A549 (cell line): Measurements from ENCODE around the gene B3GNT3. TPM values are rescaled to one million over a fixed set of nuclear protein-coding genes. Genes with fewer than 3 reads are reported as not detected.

Experiments used
- ATAC-seq, 2 experiments: fragments of 200-7000 bp in 1 of 2; fragments of >200 bp in 1 of 2; cut with Nextera tagmentation in 1 of 2; cut with Tn5 transposase in 1 of 2; 3 replicates each; pipeline versions ENCODE4 v1.8.0 to v1.9.1; 2018 to 2020; ENCODE audit warnings: mild to moderate bottlenecking in 1 of 2, moderate library complexity in 1 of 2
- CTCF ChIA-PET: fragments of 300-600 bp; sonication (Branson Sonifier 250); formaldehyde crosslinking; extraction: SDS; loops from one replicate; lab custom pipeline; 2021; ENCODE audit warnings: antibody characterized with exemption, inconsistent platforms; lab: Yijun Ruan, JAX
- POLR2A ChIA-PET: fragments of 350-600 bp; formaldehyde crosslinking; extraction: SDS; loops from one replicate; lab custom pipeline; 2021; ENCODE audit warnings: antibody characterized with exemption, inconsistent platforms; lab: Yijun Ruan, JAX
- DNase-seq, 2 experiments: peaks; one replicate each; pipeline versions ENCODE4 v3.0.0 to v3.0.0-alpha.2; 2011 to 2016; ENCODE audit warnings: low read depth in 1 of 2, low spot score in 1 of 2
- FAIRE-seq: peaks from 2 replicates; lab custom pipeline; 2011; peaks lifted over from hg19 to GRCh38; lab: Jason Lieb, UNC
- H3K27ac ChIP-seq, 2 experiments: fragments of >200 bp; sonication (Bioruptor Twin); formaldehyde crosslinking; 3 replicates each; pipeline ENCODE4 v1.5.1; 2016 to 2017
- H3K4me1 ChIP-seq: fragments of >200 bp; sonication (Bioruptor Twin); formaldehyde crosslinking; 3 replicates; pipeline ENCODE4 v1.6.1; 2016
- H3K4me2 ChIP-seq: fragments of >200 bp; sonication (Bioruptor Twin); formaldehyde crosslinking; 3 replicates; pipeline ENCODE4 v1.6.1; 2016
- H3K4me3 ChIP-seq: fragments of >200 bp; sonication (Bioruptor Twin); formaldehyde crosslinking; 3 replicates; pipeline ENCODE4 v1.5.1; 2016
- H3K9me3 ChIP-seq: fragments of >200 bp; sonication (Bioruptor Twin); formaldehyde crosslinking; 3 replicates; pipeline ENCODE4 v1.6.1; 2016
- CBX2 ChIP-seq: fragments of 200-600 bp; sonication (generic); IDR thresholded peaks from 2 replicates; pipeline ENCODE4 v1.6.1; 2016; ENCODE audit warnings: low read depth, mild to moderate bottlenecking, borderline replicate concordance
- CBX8 ChIP-seq: fragments of 200-600 bp; sonication (generic); IDR thresholded peaks from 2 replicates; pipeline ENCODE4 v1.6.1; 2016
- CEBPB ChIP-seq, 2 experiments: fragments of >200 bp in 1 of 2; sonication (Bioruptor Twin) in 1 of 2; formaldehyde crosslinking in 1 of 2; IDR thresholded peaks; 2 replicates each; pipeline ENCODE4 v1.6.1; 2012 to 2016
- CHD2 ChIP-seq: fragments of 150-350 bp; IDR thresholded peaks from 2 replicates; pipeline ENCODE4 v1.6.1; 2014; ENCODE audit warnings: low read length; ENCODE audit not compliant: partially characterized antibody
- CHD4 ChIP-seq: fragments of 200-600 bp; sonication (generic); IDR thresholded peaks from 2 replicates; pipeline ENCODE4 v1.6.1; 2016; ENCODE audit warnings: antibody characterized with exemption, mild to moderate bottlenecking, borderline replicate concordance
- EHMT2 ChIP-seq: fragments of 200-600 bp; sonication (generic); IDR thresholded peaks from 2 replicates; pipeline ENCODE4 v1.6.1; 2016; ENCODE audit warnings: antibody characterized with exemption, low read depth, mild to moderate bottlenecking, moderate library complexity
- FOSB ChIP-seq: fragments of 250-450 bp; sonication (Bioruptor Pico); IDR thresholded peaks from 2 replicates; pipeline ENCODE4 v1.5.0; 2020; ENCODE audit warnings: mild to moderate bottlenecking, moderate library complexity
- FOSL2 ChIP-seq, 2 experiments: fragments of 450-650 bp in 1 of 2; fragments of >200 bp in 1 of 2; sonication (Bioruptor Twin) in 1 of 2; formaldehyde crosslinking; IDR thresholded peaks; 2 replicates each; pipeline versions ENCODE4 v1.5.0 to v1.6.1; 2016 to 2020; ENCODE audit warnings: mild to moderate bottlenecking in 1 of 2, moderate library complexity in 1 of 2
- HOXB13 ChIP-seq: fragments of 250-450 bp; sonication (Bioruptor Pico); IDR thresholded peaks from 2 replicates; pipeline ENCODE4 v1.5.0; 2020; ENCODE audit warnings: low read depth, mild to moderate bottlenecking, moderate library complexity
- JUN ChIP-seq, 2 experiments: fragments of >200 bp; sonication (Bioruptor Twin); formaldehyde crosslinking; IDR thresholded peaks; 2 replicates in 1 of 2; 3 replicates in 1 of 2; pipeline ENCODE4 v1.6.1; 2016 to 2017
- KDM5A ChIP-seq: fragments of 200-600 bp; sonication (generic); IDR thresholded peaks from 2 replicates; pipeline ENCODE4 v1.6.1; 2016; ENCODE audit warnings: antibody characterized with exemption, mild to moderate bottlenecking
- MAZ ChIP-seq: fragments of 150-350 bp; IDR thresholded peaks from 2 replicates; pipeline ENCODE4 v1.6.1; 2014; ENCODE audit warnings: antibody characterized with exemption, low read depth, low read length, borderline replicate concordance
- NPAS2 ChIP-seq: fragments of 250-450 bp; sonication (Bioruptor Pico); IDR thresholded peaks from 2 replicates; pipeline ENCODE4 v1.8.0; 2022; ENCODE audit warnings: mild to moderate bottlenecking, moderate library complexity, borderline replicate concordance
- NR3C1 ChIP-seq: fragments of >200 bp; sonication (Bioruptor Twin); formaldehyde crosslinking; IDR thresholded peaks from 3 replicates; pipeline ENCODE4 v1.6.1; 2017
- PHF8 ChIP-seq: fragments of 200-600 bp; sonication (generic); IDR thresholded peaks from 2 replicates; pipeline ENCODE4 v1.6.1; 2016; ENCODE audit warnings: low read depth, mild to moderate bottlenecking, antibody characterized with exemption, moderate library complexity, borderline replicate concordance
- RCOR1 ChIP-seq: fragments of 150-350 bp; IDR thresholded peaks from 2 replicates; pipeline ENCODE4 v1.6.1; 2014; ENCODE audit warnings: antibody characterized with exemption, low read length, low read depth
- RFX5 ChIP-seq: fragments of 450-650 bp; IDR thresholded peaks from 2 replicates; pipeline ENCODE4 v1.7.1; 2014; ENCODE audit warnings: antibody characterized with exemption, mild to moderate bottlenecking, moderate library complexity
- TP53 ChIP-seq: fragments of 250-450 bp; sonication (Bioruptor Pico); IDR thresholded peaks from 2 replicates; pipeline ENCODE4 v1.5.0; 2021; ENCODE audit warnings: mild to moderate bottlenecking, moderate library complexity
- ZC3H11A ChIP-seq: fragments of 450-650 bp; IDR thresholded peaks from 2 replicates; pipeline ENCODE4 v1.6.1; 2014; ENCODE audit warnings: antibody characterized with exemption, mild to moderate bottlenecking
- ZFP36 ChIP-seq: fragments of 450-650 bp; IDR thresholded peaks from 2 replicates; pipeline ENCODE4 v1.6.1; 2014; ENCODE audit warnings: borderline replicate concordance; ENCODE audit not compliant: partially characterized antibody
- ZNF302 ChIP-seq: fragments of 250-450 bp; sonication (Bioruptor Pico); IDR thresholded peaks from 2 replicates; pipeline ENCODE4 v1.9.0; 2021; ENCODE audit warnings: inconsistent platforms, mild to moderate bottlenecking, moderate library complexity
- ZSCAN20 ChIP-seq: fragments of 250-450 bp; sonication (Bioruptor Pico); IDR thresholded peaks from 2 replicates; pipeline ENCODE4 v1.8.0; 2022; ENCODE audit warnings: mild to moderate bottlenecking, moderate library complexity
- WGBS: methylation state at CpG from one replicate; pipeline ENCODE4 v1.1.6; 2017; ENCODE audit errors: missing lambda C conversion rate; 5-methylcytosine and 5-hydroxymethylcytosine counted together
- polyA plus RNA-seq, 4 experiments: library from polyadenylated mRNA; depleted of rRNA in 3 of 4; stranded (reverse); fragments of >200 nt; fragmentation: RNase III in 1 of 4; extraction: RNeasy Plus Mini Kit Qiagen cat#74134 plus additional on column Dnase treatment in 1 of 4; gene quantifications; 2 replicates in 3 of 4; 3 replicates in 1 of 4; pipeline ENCODE4 v1.2.3, GENCODE V29; 2011 to 2017
- TF ChIP-seq, protein P1 (sequence below): fragments of 200-600 bp; sonication (generic); IDR thresholded peaks from 2 replicates; pipeline ENCODE4 v1.6.1; 2016; ENCODE audit warnings: antibody characterized with exemption, mild to moderate bottlenecking, moderate library complexity
- TF ChIP-seq, protein P2 (sequence below): IDR thresholded peaks from 2 replicates; pipeline ENCODE4 v1.6.1; 2012
- TF ChIP-seq, protein P3 (sequence below): fragments of >200 bp; sonication (Bioruptor Twin); formaldehyde crosslinking; IDR thresholded peaks from 2 replicates; pipeline ENCODE4 v1.6.1; 2016
- TF ChIP-seq, protein P4 (sequence below): fragments of >200 bp; sonication (Bioruptor Twin); formaldehyde crosslinking; IDR thresholded peaks from 3 replicates; pipeline ENCODE4 v1.6.1; 2016

Gene B3GNT3
- polyA plus RNA-seq, 2 of the 4 experiments (the other 2 are of a cell fraction): 2.4 to 2.7 TPM

DNA sequence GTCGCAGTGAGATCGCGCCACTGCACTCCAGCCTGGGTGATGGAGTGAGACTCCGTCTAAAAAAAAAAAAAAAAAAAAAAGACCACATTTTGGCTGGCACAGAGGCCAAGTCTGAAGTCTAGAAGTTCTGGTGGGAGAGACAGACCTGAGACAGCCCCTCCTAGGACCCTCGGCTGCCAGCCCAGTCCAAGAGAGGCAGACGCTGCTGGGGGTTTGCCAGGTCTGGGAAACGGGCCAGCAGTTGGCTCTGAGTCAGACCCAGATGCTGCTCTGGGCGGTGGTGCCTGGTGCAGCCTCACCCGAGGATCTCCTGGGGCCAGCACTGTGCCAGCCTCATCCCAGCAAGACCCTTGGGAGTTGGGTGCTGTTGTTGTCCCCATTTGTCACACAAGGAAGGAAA, 37.8 kb upstream of the B3GNT3 start:
- H3K27ac ChIP-seq: peak overlapping the region; percentile 80 to 91
- CTCF ChIA-PET: interaction anchor here (1.6 to 2.0 kb wide), 2 partner anchors 9 kb away, joined by 6 to 9 read pairs; no protein-coding TSS in a partner anchor
- H3K4me2 ChIP-seq: peak overlapping the region; percentile 62
- FAIRE-seq: no peak
- no peak for TF ChIP-seq CEBPB (IDR thresholded peaks at IDR 0.05)
- TF ChIP-seq, protein P1, sequence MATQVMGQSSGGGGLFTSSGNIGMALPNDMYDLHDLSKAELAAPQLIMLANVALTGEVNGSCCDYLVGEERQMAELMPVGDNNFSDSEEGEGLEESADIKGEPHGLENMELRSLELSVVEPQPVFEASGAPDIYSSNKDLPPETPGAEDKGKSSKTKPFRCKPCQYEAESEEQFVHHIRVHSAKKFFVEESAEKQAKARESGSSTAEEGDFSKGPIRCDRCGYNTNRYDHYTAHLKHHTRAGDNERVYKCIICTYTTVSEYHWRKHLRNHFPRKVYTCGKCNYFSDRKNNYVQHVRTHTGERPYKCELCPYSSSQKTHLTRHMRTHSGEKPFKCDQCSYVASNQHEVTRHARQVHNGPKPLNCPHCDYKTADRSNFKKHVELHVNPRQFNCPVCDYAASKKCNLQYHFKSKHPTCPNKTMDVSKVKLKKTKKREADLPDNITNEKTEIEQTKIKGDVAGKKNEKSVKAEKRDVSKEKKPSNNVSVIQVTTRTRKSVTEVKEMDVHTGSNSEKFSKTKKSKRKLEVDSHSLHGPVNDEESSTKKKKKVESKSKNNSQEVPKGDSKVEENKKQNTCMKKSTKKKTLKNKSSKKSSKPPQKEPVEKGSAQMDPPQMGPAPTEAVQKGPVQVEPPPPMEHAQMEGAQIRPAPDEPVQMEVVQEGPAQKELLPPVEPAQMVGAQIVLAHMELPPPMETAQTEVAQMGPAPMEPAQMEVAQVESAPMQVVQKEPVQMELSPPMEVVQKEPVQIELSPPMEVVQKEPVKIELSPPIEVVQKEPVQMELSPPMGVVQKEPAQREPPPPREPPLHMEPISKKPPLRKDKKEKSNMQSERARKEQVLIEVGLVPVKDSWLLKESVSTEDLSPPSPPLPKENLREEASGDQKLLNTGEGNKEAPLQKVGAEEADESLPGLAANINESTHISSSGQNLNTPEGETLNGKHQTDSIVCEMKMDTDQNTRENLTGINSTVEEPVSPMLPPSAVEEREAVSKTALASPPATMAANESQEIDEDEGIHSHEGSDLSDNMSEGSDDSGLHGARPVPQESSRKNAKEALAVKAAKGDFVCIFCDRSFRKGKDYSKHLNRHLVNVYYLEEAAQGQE: no peak
- no peak for TF ChIP-seq KDM5A
- TF ChIP-seq CBX2: no peak
- no peak for TF ChIP-seq FOSL2 (IDR thresholded peaks at IDR 0.05)
- peak; percentile 63; the same call in 1 of the 2 replicates for TF ChIP-seq FOSL2 (CRISPR knock-in tag; IDR thresholded peaks at IDR 0.05)
- TF ChIP-seq ZFP36: no peak
- H3K4me3 ChIP-seq: no peak overlapping the region
- WGBS: 33% methylated on average over 7 of the region's 9 CpGs
- ATAC-seq: peak; percentile 68 to 74; a peak in 5 of 6 replicates
- POLR2A ChIA-PET: no interaction called here
- peak; percentile 52 to 58 for DNase-seq
- H3K4me1 ChIP-seq: peaks cover 34% of the 10 kb centered on the region
- H3K9me3 ChIP-seq: no peaks in the 10 kb centered on the region

DNA sequence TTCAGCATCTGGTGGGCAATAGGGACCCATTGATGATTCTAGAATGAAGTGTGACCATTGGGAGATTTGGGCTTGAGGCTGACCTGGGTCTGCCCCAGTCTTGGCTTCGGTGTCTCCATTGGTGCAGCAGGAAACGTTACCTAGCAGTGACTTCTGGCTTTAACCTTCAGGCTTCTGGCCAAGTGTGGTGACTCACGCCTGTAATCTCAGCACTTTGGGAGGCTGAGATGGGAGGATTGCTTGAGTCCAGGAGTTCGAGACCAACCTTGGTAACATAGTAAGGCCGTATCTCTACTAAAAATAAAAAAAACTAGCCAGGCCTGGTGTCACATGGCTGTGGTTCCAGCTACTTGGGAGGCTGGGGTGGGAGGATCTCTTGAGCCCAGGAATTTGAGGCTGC, 36.4 kb upstream of the B3GNT3 start:
- DNase-seq (no peak), ATAC-seq (no peak), FAIRE-seq (no peak)
- no peak overlapping the region for H3K4me3 ChIP-seq
- H3K4me1 ChIP-seq: peaks cover 34% of the 10 kb centered on the region
- ChIA-PET POLR2A (no interaction called here), CTCF (interaction anchor here (2.0 kb wide), 1 partner anchor 8 kb away, joined by 9 read pairs; no protein-coding TSS in a partner anchor)
- no peaks in the 10 kb centered on the region for H3K9me3 ChIP-seq
- H3K4me2 ChIP-seq: no peak overlapping the region
- H3K27ac ChIP-seq: peak overlapping the region; percentile 80 to 91; a peak in 4 of 6 replicates
- TF ChIP-seq FOSL2 (IDR thresholded peaks at IDR 0.05) (no peak), FOSL2 (CRISPR knock-in tag; IDR thresholded peaks at IDR 0.05) (peak; percentile 42), ZSCAN20 (CRISPR knock-in tag) (no peak), ZNF302 (CRISPR knock-in tag) (no peak), EHMT2 (no peak)
- WGBS: 57% methylated on average over 5 of the region's 5 CpGs

DNA sequence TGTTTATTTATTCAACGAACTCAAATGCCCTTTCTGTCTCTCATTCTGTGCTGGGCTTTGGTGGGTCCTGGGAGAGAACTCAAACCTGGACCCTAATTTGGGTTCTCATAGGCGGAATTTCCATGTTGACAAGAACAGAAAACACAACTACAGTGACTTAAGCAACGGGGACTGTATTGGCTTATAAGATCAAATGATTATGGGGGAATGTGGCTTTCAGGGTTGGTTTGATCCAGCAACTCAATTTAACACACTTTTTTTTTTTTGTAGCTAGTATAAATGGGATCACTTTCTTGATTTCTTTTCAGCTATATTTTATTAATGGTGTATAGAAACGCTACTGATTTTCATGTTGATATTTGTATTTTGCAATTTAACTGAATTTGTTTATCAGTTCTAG, 33.8 kb upstream of the B3GNT3 start:
- H3K4me1 ChIP-seq: peaks cover 33% of the 10 kb centered on the region
- no peak for FAIRE-seq
- ChIA-PET POLR2A (no interaction called here), CTCF (interaction anchor here (1.3 kb wide), 1 partner anchor 22 kb away, joined by 5 read pairs; no protein-coding TSS in a partner anchor)
- ATAC-seq: no peak
- TF ChIP-seq JUN (IDR thresholded peaks at IDR 0.05): no peak
- no peak for TF ChIP-seq MAZ
- no peak for TF ChIP-seq FOSB
- TF ChIP-seq, protein P2, sequence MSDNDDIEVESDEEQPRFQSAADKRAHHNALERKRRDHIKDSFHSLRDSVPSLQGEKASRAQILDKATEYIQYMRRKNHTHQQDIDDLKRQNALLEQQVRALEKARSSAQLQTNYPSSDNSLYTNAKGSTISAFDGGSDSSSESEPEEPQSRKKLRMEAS: no peak
- no peak for TF ChIP-seq EHMT2
- no peak for TF ChIP-seq TP53 (CRISPR knock-in tag)
- TF ChIP-seq CEBPB (IDR thresholded peaks at IDR 0.05): no peak
- no peak for TF ChIP-seq CHD2
- no peak for TF ChIP-seq ZSCAN20 (CRISPR knock-in tag)
- TF ChIP-seq NR3C1: no peak
- TF ChIP-seq PHF8: no peak
- no peak for TF ChIP-seq RCOR1
- TF ChIP-seq, protein P3, sequence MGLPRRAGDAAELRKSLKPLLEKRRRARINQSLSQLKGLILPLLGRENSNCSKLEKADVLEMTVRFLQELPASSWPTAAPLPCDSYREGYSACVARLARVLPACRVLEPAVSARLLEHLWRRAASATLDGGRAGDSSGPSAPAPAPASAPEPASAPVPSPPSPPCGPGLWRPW: no peak
- TF ChIP-seq CHD4: no peak
- TF ChIP-seq NPAS2 (CRISPR knock-in tag): no peak
- TF ChIP-seq, protein P4, sequence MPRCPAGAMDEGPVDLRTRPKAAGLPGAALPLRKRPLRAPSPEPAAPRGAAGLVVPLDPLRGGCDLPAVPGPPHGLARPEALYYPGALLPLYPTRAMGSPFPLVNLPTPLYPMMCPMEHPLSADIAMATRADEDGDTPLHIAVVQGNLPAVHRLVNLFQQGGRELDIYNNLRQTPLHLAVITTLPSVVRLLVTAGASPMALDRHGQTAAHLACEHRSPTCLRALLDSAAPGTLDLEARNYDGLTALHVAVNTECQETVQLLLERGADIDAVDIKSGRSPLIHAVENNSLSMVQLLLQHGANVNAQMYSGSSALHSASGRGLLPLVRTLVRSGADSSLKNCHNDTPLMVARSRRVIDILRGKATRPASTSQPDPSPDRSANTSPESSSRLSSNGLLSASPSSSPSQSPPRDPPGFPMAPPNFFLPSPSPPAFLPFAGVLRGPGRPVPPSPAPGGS: no peak
- no peak for TF ChIP-seq HOXB13 (CRISPR knock-in tag)
- no peak for TF ChIP-seq ZC3H11A
- TF ChIP-seq CBX8: no peak
- no peak for TF ChIP-seq RFX5
- TF ChIP-seq, all 56 proteins: peak for 0
- 74% methylated on average over 4 of the region's 4 CpGs for WGBS
- DNase-seq: no peak
- Histone ChIP-seq H3K4me2 (no peak overlapping the region), H3K4me3 (no peak overlapping the region), H3K9me3 (no peaks in the 10 kb centered on the region), H3K27ac (0 out of 6 replicates have a peak overlapping the region, but pooled peaks of 1 of the 2 experiments have one; percentile 3)
